Measurements from ENCODE around the gene SUPT6H.

Gene SUPT6H

GRCh38 chr17:28703552-28704218 is 41.7 kb downstream of the SUPT6H start:
- DNase-seq, result no peak

GRCh38 chr17:28704219-28704858 is 42.3 kb downstream of the SUPT6H start:
- no peak for DNase-seq

GRCh38 chr17:28705074-28705659 is 43.2 kb downstream of the SUPT6H start:
- DNase-seq, result no peak

- no peak for DNase-seq
Observed at GRCh38 chr17:28705728-28706334, 43.8 kb downstream of the SUPT6H start.

GRCh38 chr17:28706471-28707338 is 44.7 kb downstream of the SUPT6H start:
- DNase-seq, result no peak

GRCh38 chr17:28707339-28707720 is 45.3 kb downstream of the SUPT6H start:
- DNase-seq, result no peak

- DNase-seq, result peak; percentile 89 to 94
Observed at GRCh38 chr17:28710861-28711722, 49.1 kb downstream of the SUPT6H start.

- no peak for DNase-seq
Observed at GRCh38 chr17:28711723-28712031, 49.7 kb downstream of the SUPT6H start, which contains the start of gene PROCA1. Gene PROCA1 (minus strand): TSS chr17:28711888. CDS start chr17:28711660, 228 bp downstream.

- DNase-seq, result peak; percentile 77 to 78
Observed at GRCh38 chr17:28712032-28712704, 50.2 kb downstream of the SUPT6H start.

GRCh38 chr17:28712705-28713415 is 50.9 kb downstream of the SUPT6H start:
- no peak for DNase-seq

- DNase-seq, result no peak
Observed at GRCh38 chr17:28714281-28714680, 52.3 kb downstream of the SUPT6H start.

- DNase-seq, result no peak
Observed at GRCh38 chr17:28715217-28715616, 53.2 kb downstream of the SUPT6H start.

GRCh38 chr17:28716740-28717577 is 55.0 kb downstream of the SUPT6H start:
- no peak for DNase-seq

GRCh38 chr17:28717578-28718332 is 55.8 kb downstream of the SUPT6H start, which contains the start of gene RAB34:
Gene RAB34 (minus strand): TSS chr17:28717868. CDS start chr17:28717266, 602 bp downstream.
- peak in 1 of 2 donors; percentile 35 for DNase-seq

GRCh38 chr17:28718333-28719020 is 56.5 kb downstream of the SUPT6H start:
- no peak for DNase-seq

- no peak for DNase-seq
Observed at GRCh38 chr17:28719021-28719433, 57.0 kb downstream of the SUPT6H start.

GRCh38 chr17:28720247-28720996 is 58.4 kb downstream of the SUPT6H start:
- DNase-seq, result peak in 1 of 2 donors; percentile 40

Data from CD4-positive, alpha-beta T cell treated with Interleukin-1 beta for 1 hour (primary cell).